ENCODE results near the gene SWAP70.
A peak's percentile ranks its signal among the peaks of the same experiment; 100 is the strongest.

The SWAP70 gene

GRCh38 chr11:9680028-9680427, 16.2 kb downstream of the SWAP70 start:
- no peak for TF ChIP-seq EZH2phosphoT487 (conservative IDR thresholded peaks at IDR 0.05; ENCODE audit: low read length)
- TF ChIP-seq CTCF (IDR thresholded peaks at IDR 0.05; ENCODE audit: insufficient read depth, low read length, poor library complexity, severe bottlenecking), result no peak
- Histone ChIP-seq H3K9ac (ENCODE audit: low read length) (0 out of 2 replicates have a peak overlapping the region, but pooled peaks have one; percentile 7), H3K9me2 (replicated peaks; ENCODE audit: insufficient read depth, low read length) (no peaks in the 10 kb centered on the region), H3K27ac (ENCODE audit: low read depth, low read length) (peak overlapping the region; percentile 91), H3K27me3 (ENCODE audit: low read length) (no peaks in the 10 kb centered on the region), H4K20me1 (ENCODE audit: low read depth, low read length) (peaks cover 32% of the 10 kb centered on the region), H3K79me2 (ENCODE audit: insufficient read depth, low read length) (peaks cover 99% of the 10 kb centered on the region), H3K4me2 (ENCODE audit: low read depth, low read length, poor library complexity, severe bottlenecking) (peak overlapping the region; percentile 49), H2AFZ (ENCODE audit: low read depth, low read length, severe bottlenecking) (no peak overlapping the region), H3F3A (ENCODE audit: insufficient read depth) (peaks cover 93% of the 10 kb centered on the region), H3K36me3 (ENCODE audit: low read length) (peaks cover 21% of the 10 kb centered on the region), H3K9me3 (ENCODE audit: insufficient read depth, low read length) (no peaks in the 10 kb centered on the region), H3K4me3 (ENCODE audit: insufficient read depth, low read length, poor library complexity, severe bottlenecking) (no peak overlapping the region)

GRCh38 chr11:9681583-9682372, 17.9 kb downstream of the SWAP70 start:
- Histone ChIP-seq H4K20me1 (ENCODE audit: low read depth, low read length) (peaks cover 25% of the 10 kb centered on the region), H3K79me2 (ENCODE audit: insufficient read depth, low read length) (peaks cover 99% of the 10 kb centered on the region), H3K36me3 (ENCODE audit: low read length) (peaks cover 23% of the 10 kb centered on the region), H3K4me2 (ENCODE audit: low read depth, low read length, poor library complexity, severe bottlenecking) (peak overlapping the region; percentile 49), H3K4me3 (ENCODE audit: insufficient read depth, low read length, poor library complexity, severe bottlenecking) (peak overlapping the region; percentile 3), H2AFZ (ENCODE audit: low read depth, low read length, severe bottlenecking) (no peak overlapping the region), H3K27me3 (ENCODE audit: low read length) (no peaks in the 10 kb centered on the region), H3K9ac (ENCODE audit: low read length) (peak overlapping the region; percentile 30), H3K9me2 (replicated peaks; ENCODE audit: insufficient read depth, low read length) (no peaks in the 10 kb centered on the region), H3F3A (ENCODE audit: insufficient read depth) (peaks cover 96% of the 10 kb centered on the region), H3K27ac (ENCODE audit: low read depth, low read length) (peak overlapping the region; percentile 91), H3K9me3 (ENCODE audit: insufficient read depth, low read length) (no peaks in the 10 kb centered on the region)
- TF ChIP-seq CTCF (IDR thresholded peaks at IDR 0.05; ENCODE audit: insufficient read depth, low read length, poor library complexity, severe bottlenecking), result no peak
- no peak for TF ChIP-seq EZH2phosphoT487 (conservative IDR thresholded peaks at IDR 0.05; ENCODE audit: low read length)

GRCh38 chr11:9687711-9688477, 24.0 kb downstream of the SWAP70 start:
- Histone ChIP-seq H3K79me2 (ENCODE audit: insufficient read depth, low read length) (peaks cover 100% of the 10 kb centered on the region), H3F3A (ENCODE audit: insufficient read depth) (peaks cover 98% of the 10 kb centered on the region), H3K27ac (ENCODE audit: low read depth, low read length) (peak overlapping the region; percentile 91), H3K9me3 (ENCODE audit: insufficient read depth, low read length) (no peaks in the 10 kb centered on the region), H3K4me3 (ENCODE audit: insufficient read depth, low read length, poor library complexity, severe bottlenecking) (peak overlapping the region; percentile 21), H4K20me1 (ENCODE audit: low read depth, low read length) (peaks cover 10% of the 10 kb centered on the region), H3K27me3 (ENCODE audit: low read length) (no peaks in the 10 kb centered on the region), H3K9ac (ENCODE audit: low read length) (peak overlapping the region; percentile 50), H3K4me2 (ENCODE audit: low read depth, low read length, poor library complexity, severe bottlenecking) (peak overlapping the region; percentile 91), H2AFZ (ENCODE audit: low read depth, low read length, severe bottlenecking) (no peak overlapping the region), H3K36me3 (ENCODE audit: low read length) (peaks cover 11% of the 10 kb centered on the region; the same call in 1 of the 2 replicates), H3K9me2 (replicated peaks; ENCODE audit: insufficient read depth, low read length) (no peaks in the 10 kb centered on the region)
- no peak for TF ChIP-seq CTCF (IDR thresholded peaks at IDR 0.05; ENCODE audit: insufficient read depth, low read length, poor library complexity, severe bottlenecking)
- no peak for TF ChIP-seq EZH2phosphoT487 (conservative IDR thresholded peaks at IDR 0.05; ENCODE audit: low read length)
